HepG2 (cell line): ENCODE measurements around the gene WDR18. TPM values are rescaled to one million over a fixed set of nuclear protein-coding genes. Genes with fewer than 3 reads are reported as not detected.

Experiments
- ARID5B ChIP-seq: IDR thresholded peaks from 2 replicates; pipeline ENCODE4 v1.4.0; 2020; ENCODE audit warnings: mild to moderate bottlenecking, missing genetic modification reagents
- CBX2 ChIP-seq, 2 experiments: fragments of 200-600 bp in 1 of 2; sonication (generic); formaldehyde crosslinking in 1 of 2; IDR thresholded peaks; 2 replicates each; pipeline versions ENCODE4 v1.7.0 to v1.8.1; 2018 to 2022; ENCODE audit warnings: low read depth in 2 of 2, low read length in 1 of 2, mild to moderate bottlenecking in 1 of 2, missing genetic modification reagents in 1 of 2
- CC2D1A ChIP-seq: sonication (generic); formaldehyde crosslinking; IDR thresholded peaks from 2 replicates; pipeline ENCODE4 v1.8.1; 2023; ENCODE audit warnings: mild to moderate bottlenecking, missing genetic modification reagents
- DRAP1 ChIP-seq: IDR thresholded peaks from 2 replicates; pipeline ENCODE4 v1.6.1; 2016; ENCODE audit warnings: missing genetic modification reagents, missing compliant biosample characterization
- MAFF ChIP-seq: IDR thresholded peaks from 2 replicates; pipeline ENCODE4 v1.6.1; 2011; ENCODE audit warnings: low read depth, low read length, improper control_type of control experiment
- MIER2 ChIP-seq: IDR thresholded peaks from 2 replicates; pipeline ENCODE4 v1.6.1; 2016; ENCODE audit warnings: missing biosample characterization, missing genetic modification reagents
- MZF1 ChIP-seq: sonication (generic); formaldehyde crosslinking; IDR thresholded peaks from 2 replicates; pipeline ENCODE4 v1.8.1; 2023; ENCODE audit warnings: mild to moderate bottlenecking, missing genetic modification reagents, borderline replicate concordance
- POLR2G ChIP-seq: fragments of 200-400 bp; formaldehyde crosslinking; IDR thresholded peaks from 2 replicates; pipeline ENCODE4 v1.6.1; 2018; ENCODE audit warnings: mild to moderate bottlenecking, low read depth, low read length, moderate library complexity
- PRDM15 ChIP-seq: sonication (generic); formaldehyde crosslinking; IDR thresholded peaks from 2 replicates; pipeline ENCODE4 v1.4.0; 2020; ENCODE audit warnings: missing genetic modification reagents
- RERE ChIP-seq: IDR thresholded peaks from 2 replicates; pipeline ENCODE4 v1.6.1; 2016; ENCODE audit warnings: low read depth, missing genetic modification reagents, missing compliant biosample characterization
- SMAD9 ChIP-seq: sonication (generic); formaldehyde crosslinking; IDR thresholded peaks from 2 replicates; pipeline ENCODE4 v1.5.1; 2020; ENCODE audit warnings: mild to moderate bottlenecking, missing genetic modification reagents
- TEAD2 ChIP-seq: sonication (generic); formaldehyde crosslinking; IDR thresholded peaks from 2 replicates; pipeline ENCODE4 v1.9.0; 2021; ENCODE audit warnings: missing genetic modification reagents
- ZC3H4 ChIP-seq: sonication (generic); formaldehyde crosslinking; IDR thresholded peaks from 2 replicates; pipeline ENCODE4 v1.4.0; 2020; ENCODE audit warnings: missing genetic modification reagents, borderline replicate concordance
- polyA plus RNA-seq, 8 experiments: library from polyadenylated mRNA; depleted of rRNA in 3 of 8; stranded (reverse) in 7 of 8; unstranded in 1 of 8; fragments of >200 nt; fragmentation: Illumina TruSeq in 4 of 8; extraction: Trizol in 4 of 8; gene quantifications; 2 replicates each; pipeline versions ENCODE4 v1.2.1 to v1.2.3, GENCODE V29; 2011 to 2016; ENCODE audit warnings: low read depth in 4 of 8, missing spikeins in 1 of 8, mixed read lengths in 1 of 8; ENCODE audit not compliant: insufficient read depth in 1 of 8
- total RNA-seq, 5 experiments: library from RNA; depleted of rRNA; stranded (reverse); fragments of >200 nt; fragmentation: Illumina TruSeq; extraction: Trizol; gene quantifications; 2 replicates each; pipeline ENCODE4 v1.2.3, GENCODE V29; 2016; ENCODE audit warnings: low read depth in 1 of 5
- TF ChIP-seq, protein P1 (sequence below): sonication (generic); formaldehyde crosslinking; IDR thresholded peaks from 2 replicates; pipeline ENCODE4 v1.8.1; 2023; ENCODE audit warnings: mild to moderate bottlenecking, inconsistent platforms, moderate library complexity, missing genetic modification reagents, borderline replicate concordance

WDR18 gene
- total and polyA plus RNA-seq, 2 of the 13 experiments (the other 11 are each of a cell fraction or from before 2014, with no cell fraction given): 36.4 to 47.6 TPM

GRCh38 chr19:993831-994393 lies 9.8 kb downstream of the WDR18 start (continued):
- TF ChIP-seq PRDM15: no peak
- TF ChIP-seq CBX2 (IDR thresholded peaks at IDR 0.05; ENCODE audit: low read depth, low read length): no peak
- no peak for TF ChIP-seq CBX2 (CRISPR knock-in tag; IDR thresholded peaks at IDR 0.05; ENCODE audit: low read depth)
- no peak for TF ChIP-seq MAFF
- no peak for TF ChIP-seq TEAD2
- TF ChIP-seq MZF1 (CRISPR knock-in tag): no peak
- TF ChIP-seq RERE (CRISPR knock-in tag): no peak
- no peak for TF ChIP-seq CC2D1A (CRISPR knock-in tag)
- no peak for TF ChIP-seq MIER2
- no peak for TF ChIP-seq DRAP1 (CRISPR knock-in tag)
- TF ChIP-seq SMAD9 (CRISPR knock-in tag): no peak
- TF ChIP-seq, protein P1, sequence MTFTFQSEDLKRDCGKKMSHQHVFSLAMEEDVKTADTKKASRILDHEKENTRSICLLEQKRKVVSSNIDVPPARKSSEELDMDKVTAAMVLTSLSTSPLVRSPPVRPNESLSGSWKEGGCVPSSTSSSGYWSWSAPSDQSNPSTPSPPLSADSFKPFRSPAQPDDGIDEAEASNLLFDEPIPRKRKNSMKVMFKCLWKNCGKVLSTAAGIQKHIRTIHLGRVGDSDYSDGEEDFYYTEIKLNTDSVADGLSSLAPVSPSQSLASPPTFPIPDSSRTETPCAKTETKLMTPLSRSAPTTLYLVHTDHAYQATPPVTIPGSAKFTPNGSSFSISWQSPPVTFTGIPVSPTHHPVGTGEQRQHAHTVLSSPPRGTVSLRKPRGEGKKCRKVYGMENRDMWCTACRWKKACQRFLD (CRISPR knock-in tag): no peak
- no peak for TF ChIP-seq POLR2G
- TF ChIP-seq ZC3H4 (CRISPR knock-in tag): no peak
- no peak for TF ChIP-seq ARID5B
